Astrocyte (in vitro differentiated cells and primary cell): ENCODE results near the gene GNAQ. TPM values are rescaled to one million over a fixed set of nuclear protein-coding genes. Genes with fewer than 3 reads are reported as not detected.

Experiments
- DNase-seq: peaks from one replicate; pipeline ENCODE4 v3.0.0-alpha.2; 2010; ENCODE audit warnings: low read depth
- FAIRE-seq: peaks from 2 replicates; lab custom pipeline; 2011; peaks lifted over from hg19 to GRCh38; lab: Jason Lieb, UNC
- H2AFZ ChIP-seq: 2 replicates; pipeline ENCODE4 v1.6.0; 2012; ENCODE audit warnings: low read depth, low read length, inconsistent platforms
- H3K27ac ChIP-seq: 2 replicates; pipeline ENCODE4 v1.5.1; 2011; ENCODE audit warnings: low read depth, low read length, inconsistent platforms
- H3K27me3 ChIP-seq: 2 replicates; pipeline ENCODE4 v1.6.0; 2011; ENCODE audit warnings: low read length, inconsistent platforms; ENCODE audit not compliant: insufficient read depth
- H3K36me3 ChIP-seq: 2 replicates; pipeline ENCODE4 v1.5.1; 2011; ENCODE audit warnings: low read length, inconsistent platforms; ENCODE audit not compliant: insufficient read depth
- H3K4me1 ChIP-seq: 2 replicates; pipeline ENCODE4 v1.5.1; 2011; ENCODE audit warnings: low read length, inconsistent platforms; ENCODE audit not compliant: insufficient read depth
- H3K4me2 ChIP-seq: 2 replicates; pipeline ENCODE4 v1.6.0; 2012; ENCODE audit warnings: low read length, inconsistent platforms
- H3K4me3 ChIP-seq: 2 replicates; pipeline ENCODE4 v1.5.1; 2011; ENCODE audit warnings: low read depth, mild to moderate bottlenecking, low read length, inconsistent platforms; ENCODE audit not compliant: insufficient read depth
- H3K79me2 ChIP-seq: 2 replicates; pipeline ENCODE4 v1.6.0; 2012; ENCODE audit warnings: mild to moderate bottlenecking, low read length, inconsistent platforms; ENCODE audit not compliant: insufficient read depth
- H3K9ac ChIP-seq: 2 replicates; pipeline ENCODE4 v1.6.0; 2012; ENCODE audit warnings: mild to moderate bottlenecking, low read length, inconsistent platforms
- H3K9me3 ChIP-seq: 2 replicates; pipeline ENCODE4 v1.5.1; 2012; ENCODE audit warnings: low read depth, mild to moderate bottlenecking, low read length, inconsistent platforms; ENCODE audit not compliant: insufficient read depth
- H4K20me1 ChIP-seq: 2 replicates; pipeline ENCODE4 v1.6.0; 2012; ENCODE audit warnings: low read length, inconsistent platforms; ENCODE audit not compliant: insufficient read depth
- H3K27ac Mint-ChIP-seq: one replicate; pipeline ENCODE4 v1.8.0; 2021; ENCODE audit warnings: mild to moderate bottlenecking, mixed read lengths; ENCODE audit not compliant: unreplicated experiment
- H3K27me3 Mint-ChIP-seq: one replicate; pipeline ENCODE4 v1.8.0; 2021; ENCODE audit warnings: low read depth, mixed read lengths; ENCODE audit not compliant: unreplicated experiment
- H3K36me3 Mint-ChIP-seq: one replicate; pipeline ENCODE4 v1.8.0; 2021; ENCODE audit warnings: low read depth, mixed read lengths; ENCODE audit not compliant: unreplicated experiment
- H3K4me1 Mint-ChIP-seq: one replicate; pipeline ENCODE4 v1.8.0; 2021; ENCODE audit warnings: low read depth, mixed read lengths; ENCODE audit not compliant: unreplicated experiment
- H3K4me3 Mint-ChIP-seq: one replicate; pipeline ENCODE4 v1.8.0; 2021; ENCODE audit warnings: mild to moderate bottlenecking, moderate library complexity, mixed read lengths; ENCODE audit not compliant: unreplicated experiment
- H3K9me3 Mint-ChIP-seq: one replicate; pipeline ENCODE4 v1.8.0; 2021; ENCODE audit warnings: mild to moderate bottlenecking, mixed read lengths; ENCODE audit not compliant: unreplicated experiment
- CTCF ChIP-seq: IDR thresholded peaks from 2 replicates; pipeline ENCODE4 v1.5.1; 2011; ENCODE audit warnings: low read depth, mild to moderate bottlenecking, inconsistent platforms, low read length, moderate library complexity; ENCODE audit not compliant: insufficient read depth
- EZH2 ChIP-seq: IDR thresholded peaks from 2 replicates; pipeline ENCODE4 v1.6.1; 2012; ENCODE audit warnings: mild to moderate bottlenecking, low read length, inconsistent platforms; ENCODE audit not compliant: insufficient read depth
- total RNA-seq: library from RNA; stranded (reverse); gene quantifications from 2 replicates; pipeline ENCODE4 v1.2.1, GENCODE V29; 2021

GNAQ gene
- total RNA-seq, 1 donor from 2014 or later, result 74.9 TPM

GRCh38 chr9:77771171-77771570, 260.4 kb downstream of the GNAQ start:
- Mint-ChIP-seq H3K36me3 (peaks cover 7% of the 10 kb centered on the region), H3K27me3 (no peaks in the 10 kb centered on the region), H3K4me1 (peaks cover 6% of the 10 kb centered on the region), H3K27ac (no peak overlapping the region), H3K9me3 (no peaks in the 10 kb centered on the region), H3K4me3 (no peak overlapping the region)
- no peak overlapping the region for H3K4me3 ChIP-seq
- no peak overlapping the region for H2AFZ ChIP-seq
- TF ChIP-seq CTCF (no peak), EZH2 (no peak)
- FAIRE-seq (no peak), DNase-seq (no peak)
- no peak overlapping the region for H3K9ac ChIP-seq
- peaks cover 3% of the 10 kb centered on the region for H3K79me2 ChIP-seq
- no peak overlapping the region for H3K4me2 ChIP-seq
- no peaks in the 10 kb centered on the region for H4K20me1 ChIP-seq
- H3K36me3 ChIP-seq, result no peaks in the 10 kb centered on the region
- H3K27ac ChIP-seq, result no peak overlapping the region
- H3K9me3 ChIP-seq, result no peaks in the 10 kb centered on the region
- H3K4me1 ChIP-seq, result no peaks in the 10 kb centered on the region
- no peaks in the 10 kb centered on the region for H3K27me3 ChIP-seq

- no peak overlapping the region for H3K4me3 Mint-ChIP-seq
- H3K9ac ChIP-seq, result no peak overlapping the region
- no peaks in the 10 kb centered on the region for H3K27me3 ChIP-seq
- H3K27ac Mint-ChIP-seq, result no peak overlapping the region
- H3K36me3 ChIP-seq, result no peaks in the 10 kb centered on the region
- peaks cover 7% of the 10 kb centered on the region for H3K36me3 Mint-ChIP-seq
- peaks cover 6% of the 10 kb centered on the region for H3K4me1 Mint-ChIP-seq
- no peaks in the 10 kb centered on the region for H3K27me3 Mint-ChIP-seq
- DNase-seq (peak; percentile 25), FAIRE-seq (no peak)
- no peak overlapping the region for H3K4me2 ChIP-seq
- H3K27ac ChIP-seq, result no peak overlapping the region
- peaks cover 3% of the 10 kb centered on the region for H3K79me2 ChIP-seq
- H4K20me1 ChIP-seq, result no peaks in the 10 kb centered on the region
- H3K9me3 ChIP-seq, result no peaks in the 10 kb centered on the region
- H3K4me1 ChIP-seq, result no peaks in the 10 kb centered on the region
- H3K4me3 ChIP-seq, result no peak overlapping the region
- H3K9me3 Mint-ChIP-seq, result no peaks in the 10 kb centered on the region
- TF ChIP-seq EZH2 (no peak), CTCF (no peak)
- no peak overlapping the region for H2AFZ ChIP-seq
Observed at GRCh38 chr9:77770340-77770739, 261.3 kb downstream of the GNAQ start.

- H3K36me3 Mint-ChIP-seq, result peaks cover 7% of the 10 kb centered on the region
- H3K27me3 Mint-ChIP-seq, result no peaks in the 10 kb centered on the region
- Histone ChIP-seq H3K79me2 (peaks cover 3% of the 10 kb centered on the region), H2AFZ (no peak overlapping the region), H4K20me1 (no peaks in the 10 kb centered on the region), H3K27me3 (no peaks in the 10 kb centered on the region), H3K4me1 (no peaks in the 10 kb centered on the region), H3K9ac (no peak overlapping the region), H3K9me3 (no peaks in the 10 kb centered on the region), H3K4me3 (no peak overlapping the region), H3K4me2 (no peak overlapping the region), H3K36me3 (no peaks in the 10 kb centered on the region), H3K27ac (no peak overlapping the region)
- DNase-seq (no peak), FAIRE-seq (no peak)
- H3K27ac Mint-ChIP-seq, result no peak overlapping the region
- no peak overlapping the region for H3K4me3 Mint-ChIP-seq
- H3K4me1 Mint-ChIP-seq, result peaks cover 6% of the 10 kb centered on the region
- TF ChIP-seq CTCF, result no peak
- no peak for TF ChIP-seq EZH2
- no peaks in the 10 kb centered on the region for H3K9me3 Mint-ChIP-seq
Observed at GRCh38 chr9:77769246-77769645, 262.4 kb downstream of the GNAQ start.
